ENCODE results near the gene CLEC4M.

The CLEC4M gene

DNA sequence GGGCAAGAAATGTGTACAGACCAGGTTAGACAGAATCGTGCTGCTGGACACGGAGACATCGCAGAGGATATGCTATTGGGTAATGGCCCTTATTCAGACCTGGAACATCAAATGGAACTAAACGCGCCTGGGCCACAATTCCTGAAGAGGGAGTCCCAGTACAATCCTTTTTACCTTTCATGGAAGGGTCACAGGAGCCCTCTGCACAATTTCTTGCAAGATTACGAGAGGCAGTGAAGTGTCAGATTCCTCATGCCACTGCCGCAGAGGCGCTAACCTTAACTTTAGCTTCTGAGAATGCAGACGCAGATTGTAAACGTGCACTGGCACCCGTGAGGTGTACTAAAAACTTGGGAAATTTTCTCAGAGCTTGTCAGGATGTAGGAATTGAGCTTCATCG is 18.1 kb downstream of the CLEC4M start:
- Histone ChIP-seq H3K27me3 (ENCODE audit: control insufficient read depth, low read length) (peaks cover 12% of the 10 kb centered on the region), H3K4me3 (ENCODE audit: low read length) (no peak overlapping the region), H3K9me3 (ENCODE audit: control insufficient read depth, insufficient read depth, low read length) (peaks cover 6% of the 10 kb centered on the region; the same call in 1 of the 2 replicates), H3K36me3 (ENCODE audit: control insufficient read depth, low read length) (no peaks in the 10 kb centered on the region), H4K20me1 (ENCODE audit: control insufficient read depth, insufficient read depth, low read depth, low read length) (no peaks in the 10 kb centered on the region), H3K4me1 (ENCODE audit: control insufficient read depth, low read length) (peaks cover 15% of the 10 kb centered on the region), H3K79me2 (ENCODE audit: control insufficient read depth, low read length) (no peaks in the 10 kb centered on the region), H3K4me2 (ENCODE audit: low read length) (no peak overlapping the region), H3K27ac (ENCODE audit: low read depth, low read length) (no peak overlapping the region), H3F3A (ENCODE audit: control insufficient read depth, insufficient read depth) (0 out of 2 replicates have a peak, but pooled peaks cover 3% of the 10 kb centered on the region), H3K9me2 (replicated peaks; ENCODE audit: control insufficient read depth, low read length) (no peaks in the 10 kb centered on the region)
- TF ChIP-seq, protein P1, sequence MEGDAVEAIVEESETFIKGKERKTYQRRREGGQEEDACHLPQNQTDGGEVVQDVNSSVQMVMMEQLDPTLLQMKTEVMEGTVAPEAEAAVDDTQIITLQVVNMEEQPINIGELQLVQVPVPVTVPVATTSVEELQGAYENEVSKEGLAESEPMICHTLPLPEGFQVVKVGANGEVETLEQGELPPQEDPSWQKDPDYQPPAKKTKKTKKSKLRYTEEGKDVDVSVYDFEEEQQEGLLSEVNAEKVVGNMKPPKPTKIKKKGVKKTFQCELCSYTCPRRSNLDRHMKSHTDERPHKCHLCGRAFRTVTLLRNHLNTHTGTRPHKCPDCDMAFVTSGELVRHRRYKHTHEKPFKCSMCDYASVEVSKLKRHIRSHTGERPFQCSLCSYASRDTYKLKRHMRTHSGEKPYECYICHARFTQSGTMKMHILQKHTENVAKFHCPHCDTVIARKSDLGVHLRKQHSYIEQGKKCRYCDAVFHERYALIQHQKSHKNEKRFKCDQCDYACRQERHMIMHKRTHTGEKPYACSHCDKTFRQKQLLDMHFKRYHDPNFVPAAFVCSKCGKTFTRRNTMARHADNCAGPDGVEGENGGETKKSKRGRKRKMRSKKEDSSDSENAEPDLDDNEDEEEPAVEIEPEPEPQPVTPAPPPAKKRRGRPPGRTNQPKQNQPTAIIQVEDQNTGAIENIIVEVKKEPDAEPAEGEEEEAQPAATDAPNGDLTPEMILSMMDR (IDR thresholded peaks at IDR 0.05; ENCODE audit: low read depth, low read length, poor library complexity, severe bottlenecking) = no peak
- no peak for TF ChIP-seq EZH2phosphoT487 (IDR thresholded peaks at IDR 0.05; ENCODE audit: borderline replicate concordance, low read length)

DNA sequence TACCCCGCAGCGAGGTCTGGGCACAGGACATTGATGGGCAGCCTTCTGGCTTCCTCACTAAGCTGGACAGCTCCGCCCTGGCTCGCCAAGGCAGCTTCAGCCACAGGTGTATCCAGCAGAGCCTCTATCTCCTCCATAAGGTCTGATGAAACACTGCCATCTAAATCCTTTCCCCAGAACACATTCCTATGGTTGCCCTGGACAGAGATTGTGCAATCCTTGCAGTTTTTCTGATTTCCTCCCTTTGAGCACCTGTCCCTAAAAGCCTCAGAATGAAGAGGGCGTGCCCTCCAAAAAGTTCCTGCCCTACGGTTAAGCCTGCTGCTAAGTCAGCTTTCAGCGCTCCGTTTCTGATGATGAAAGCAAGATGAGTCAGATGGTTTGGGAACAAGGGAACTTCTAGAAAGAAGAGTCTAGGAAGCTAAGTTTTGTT is 21.0 kb downstream of the CLEC4M start:
- peaks cover 12% of the 10 kb centered on the region for H3K27me3 ChIP-seq (ENCODE audit: control insufficient read depth, low read length)
- H3K4me3 ChIP-seq (ENCODE audit: low read length) = no peak overlapping the region
- peaks cover 6% of the 10 kb centered on the region for H3K4me1 ChIP-seq (ENCODE audit: control insufficient read depth, low read length)
- no peak overlapping the region for H3K27ac ChIP-seq (ENCODE audit: low read depth, low read length)
- H3K9me3 ChIP-seq (ENCODE audit: control insufficient read depth, insufficient read depth, low read length) = peaks cover 6% of the 10 kb centered on the region; the same call in 1 of the 2 replicates
- H3K36me3 ChIP-seq (ENCODE audit: control insufficient read depth, low read length) = no peaks in the 10 kb centered on the region
- H3F3A ChIP-seq (ENCODE audit: control insufficient read depth, insufficient read depth) = no peaks in the 10 kb centered on the region
- no peaks in the 10 kb centered on the region for H3K79me2 ChIP-seq (ENCODE audit: control insufficient read depth, low read length)
- TF ChIP-seq, protein P1 (IDR thresholded peaks at IDR 0.05; ENCODE audit: low read depth, low read length, poor library complexity, severe bottlenecking) = no peak
- TF ChIP-seq EZH2phosphoT487 (IDR thresholded peaks at IDR 0.05; ENCODE audit: borderline replicate concordance, low read length) = no peak
- H4K20me1 ChIP-seq (ENCODE audit: control insufficient read depth, insufficient read depth, low read depth, low read length) = no peaks in the 10 kb centered on the region
- no peak overlapping the region for H3K4me2 ChIP-seq (ENCODE audit: low read length)
- H3K9me2 ChIP-seq (replicated peaks; ENCODE audit: control insufficient read depth, low read length) = no peaks in the 10 kb centered on the region

DNA sequence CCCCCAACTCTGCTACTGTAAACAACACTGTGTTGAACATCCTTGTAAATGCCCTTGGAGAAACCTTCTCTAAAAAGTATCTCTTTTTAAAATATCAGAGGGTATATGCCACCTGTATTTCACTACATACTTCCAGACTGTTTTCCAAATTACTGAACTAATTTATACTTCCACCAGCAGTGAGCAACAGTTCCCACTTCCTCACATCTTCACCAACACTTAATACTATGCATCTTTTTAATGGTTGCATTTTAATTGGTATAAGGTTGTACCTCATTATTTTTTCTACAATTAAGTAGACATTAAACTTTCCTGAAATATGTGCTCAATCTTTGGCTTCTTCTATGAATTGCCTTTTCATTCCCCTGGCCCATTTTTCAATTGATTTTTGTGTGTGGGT is 21.8 kb downstream of the CLEC4M start:
- no peaks in the 10 kb centered on the region for H4K20me1 ChIP-seq (ENCODE audit: control insufficient read depth, insufficient read depth, low read depth, low read length)
- no peak overlapping the region for H3K4me3 ChIP-seq (ENCODE audit: low read length)
- H3K27me3 ChIP-seq (ENCODE audit: control insufficient read depth, low read length) = peaks cover 12% of the 10 kb centered on the region
- no peaks in the 10 kb centered on the region for H3F3A ChIP-seq (ENCODE audit: control insufficient read depth, insufficient read depth)
- H3K9me3 ChIP-seq (ENCODE audit: control insufficient read depth, insufficient read depth, low read length) = peaks cover 6% of the 10 kb centered on the region; the same call in 1 of the 2 replicates
- no peak overlapping the region for H3K4me2 ChIP-seq (ENCODE audit: low read length)
- H3K36me3 ChIP-seq (ENCODE audit: control insufficient read depth, low read length) = no peaks in the 10 kb centered on the region
- no peak overlapping the region for H3K27ac ChIP-seq (ENCODE audit: low read depth, low read length)
- no peaks in the 10 kb centered on the region for H3K79me2 ChIP-seq (ENCODE audit: control insufficient read depth, low read length)
- H3K9me2 ChIP-seq (replicated peaks; ENCODE audit: control insufficient read depth, low read length) = no peaks in the 10 kb centered on the region
- H3K4me1 ChIP-seq (ENCODE audit: control insufficient read depth, low read length) = no peaks in the 10 kb centered on the region
- TF ChIP-seq, protein P1 (IDR thresholded peaks at IDR 0.05; ENCODE audit: low read depth, low read length, poor library complexity, severe bottlenecking) = no peak
- no peak for TF ChIP-seq EZH2phosphoT487 (IDR thresholded peaks at IDR 0.05; ENCODE audit: borderline replicate concordance, low read length)

Measured in DOHH2 (cell line).